Measurements from ENCODE around the gene MAMDC4.
A peak's percentile ranks its signal among the peaks of the same experiment; 100 is the strongest.

The MAMDC4 gene

DNA sequence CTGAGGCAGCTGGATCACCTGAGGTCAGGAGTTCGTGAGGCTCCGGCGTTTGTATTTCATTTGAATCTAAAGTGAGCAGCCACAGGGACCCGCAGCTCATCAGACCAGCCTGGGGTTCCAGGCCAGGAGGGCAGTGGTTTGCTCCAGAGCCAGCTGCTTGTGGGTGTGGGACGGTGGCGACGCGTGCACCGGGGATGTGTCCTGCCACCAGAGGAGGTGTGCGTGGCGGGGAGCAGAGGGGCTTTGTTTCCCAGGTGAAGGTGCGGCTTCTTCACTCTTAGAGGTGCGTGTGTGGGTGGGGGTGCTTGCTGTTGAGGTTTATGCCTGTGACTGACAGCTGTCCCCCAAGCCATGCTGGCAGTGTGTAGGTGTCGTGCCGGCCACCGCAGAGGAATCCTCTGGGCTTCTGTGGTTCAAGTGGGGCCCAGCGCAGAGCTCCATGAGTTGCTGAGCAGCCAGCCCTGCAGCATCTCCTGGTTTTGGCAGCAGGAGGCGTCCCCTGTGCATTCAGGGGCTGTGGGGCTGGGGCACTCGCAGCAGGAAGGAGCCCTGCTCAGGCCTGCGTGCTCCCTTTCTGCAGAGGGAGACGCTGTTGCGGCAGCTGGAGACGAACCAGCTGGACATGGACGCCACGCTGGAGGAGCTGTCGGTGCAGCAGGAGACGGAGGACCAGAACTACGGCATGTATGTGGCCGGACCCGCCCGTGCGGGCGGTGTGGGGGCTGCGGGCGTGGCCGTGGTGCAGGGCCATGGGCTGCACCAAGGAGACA is 16.8 kb upstream of the MAMDC4 start:
- Histone ChIP-seq H3K27me3 (ENCODE audit: control insufficient read depth in 3 of 3, insufficient read depth in 3 of 3, low read depth in 1 of 3, low read length in 3 of 3) (no peaks in the 10 kb centered on the region), H3K4ac (ENCODE audit: low read length) (no peak overlapping the region), H2AFZ (ENCODE audit: low read length) (no peak overlapping the region), H2AK5ac (ENCODE audit: low read depth, low read length) (no peak overlapping the region), H3K4me2 (ENCODE audit: insufficient read depth, low read length, poor library complexity, severe bottlenecking) (no peak overlapping the region), H3K23ac (ENCODE audit: low read depth, low read length, poor library complexity) (peak overlapping the region; percentile 93), H3K27ac (replicated peaks; ENCODE audit: low read length) (no peak overlapping the region), H3K14ac (ENCODE audit: low read length) (no peak overlapping the region), H2BK5ac (ENCODE audit: low read length) (peak overlapping the region; percentile 46), H3K9me3 (replicated peaks in 1 of 2; ENCODE audit: control insufficient read depth in 2 of 2, insufficient read depth in 1 of 2, low read depth in 1 of 2, low read length in 2 of 2) (no peaks in the 10 kb centered on the region), H3K4me3 (ENCODE audit: low read length in 2 of 2) (peak overlapping the region in 1 of 2 donors; percentile 46), H3K4me1 (ENCODE audit: control insufficient read depth in 2 of 2, insufficient read depth in 1 of 2, low read depth in 1 of 2, low read length in 2 of 2) (peaks cover 3 to 9% of the 10 kb centered on the region in 2 donors), H2BK15ac (ENCODE audit: low read length) (no peak overlapping the region), H2BK12ac (ENCODE audit: low read length) (no peak overlapping the region), H3K79me1 (ENCODE audit: low read depth, low read length) (peaks cover 7% of the 10 kb centered on the region), H4K8ac (ENCODE audit: low read depth, low read length) (no peak overlapping the region), H4K91ac (ENCODE audit: low read depth, low read length, poor library complexity) (no peak overlapping the region), H3K9ac (ENCODE audit: low read depth, low read length, poor library complexity) (no peak overlapping the region), H3K18ac (ENCODE audit: low read length) (peak overlapping the region; percentile 57), H2BK120ac (ENCODE audit: low read depth, low read length) (no peak overlapping the region), H3K36me3 (replicated peaks in 1 of 2; ENCODE audit: control insufficient read depth in 2 of 2, insufficient read depth in 2 of 2, low read length in 2 of 2) (peaks cover 37 to 81% of the 10 kb centered on the region in 2 donors)
- no CpG with 5 or more reads among the region's 36 CpGs for WGBS, 2 donors (ENCODE audit: extremely low coverage in 2 of 2, insufficient read length in 2 of 2, insufficient replicate concordance in 1 of 2)
- DNase-seq (ENCODE audit: low spot score): no peak

DNA sequence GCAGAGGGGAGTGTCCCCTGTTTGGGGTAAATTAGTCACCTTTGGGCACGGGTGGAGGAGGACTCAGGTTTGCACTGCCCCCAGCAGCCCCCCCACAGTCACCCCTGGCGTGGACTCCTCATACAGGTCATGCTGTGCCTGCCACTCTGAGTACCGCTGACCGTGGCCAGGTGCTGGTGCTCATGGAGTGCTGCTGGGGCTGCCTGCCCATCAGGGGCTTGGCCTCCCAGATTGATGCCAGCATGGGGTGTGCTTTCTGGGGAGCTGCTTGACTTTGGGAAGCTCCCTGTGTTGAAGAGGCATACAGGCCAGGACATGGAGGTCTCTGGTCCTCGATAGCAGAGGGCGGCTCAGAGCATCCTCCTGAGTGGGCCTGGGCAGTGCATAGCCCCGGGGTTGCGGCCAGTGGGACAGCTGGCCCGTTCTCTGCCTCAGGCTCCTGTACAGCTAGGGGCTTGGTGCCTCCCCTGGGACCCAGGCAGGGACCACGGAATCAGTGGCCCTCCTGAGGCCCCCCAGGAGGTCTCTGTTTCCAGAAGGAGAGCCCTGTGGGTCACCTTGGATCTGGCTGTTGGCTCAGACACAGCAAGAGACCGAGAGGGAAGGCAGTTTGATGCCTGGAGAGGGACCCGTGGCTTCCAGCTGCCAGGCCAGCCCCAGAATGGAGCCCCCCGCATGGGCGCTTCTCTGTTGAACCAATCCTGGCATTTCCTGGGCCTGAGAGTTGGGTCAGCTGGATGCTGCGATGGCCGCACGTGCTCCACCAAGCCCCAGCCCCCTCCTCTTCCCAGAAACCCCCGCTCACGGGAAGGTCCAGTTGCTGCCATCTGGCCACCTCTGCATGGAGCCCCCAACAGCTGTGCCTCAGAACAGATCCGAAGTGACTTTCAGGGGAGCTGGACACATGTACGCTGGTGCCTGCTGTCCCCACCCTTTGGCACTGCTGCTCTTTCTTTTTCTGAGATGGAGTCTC is 15.9 kb upstream of the MAMDC4 start:
- Histone ChIP-seq H3K79me1 (ENCODE audit: low read depth, low read length) (peaks cover 9% of the 10 kb centered on the region), H2BK15ac (ENCODE audit: low read length) (no peak overlapping the region), H3K18ac (ENCODE audit: low read length) (no peak overlapping the region), H3K4me1 (ENCODE audit: control insufficient read depth in 2 of 2, insufficient read depth in 1 of 2, low read depth in 1 of 2, low read length in 2 of 2) (peaks cover 12 to 17% of the 10 kb centered on the region in 2 donors), H3K9ac (ENCODE audit: low read depth, low read length, poor library complexity) (no peak overlapping the region), H2BK120ac (ENCODE audit: low read depth, low read length) (no peak overlapping the region), H2AFZ (ENCODE audit: low read length) (no peak overlapping the region), H4K91ac (ENCODE audit: low read depth, low read length, poor library complexity) (no peak overlapping the region), H3K4ac (ENCODE audit: low read length) (no peak overlapping the region), H3K23ac (ENCODE audit: low read depth, low read length, poor library complexity) (peak overlapping the region; percentile 93), H2AK5ac (ENCODE audit: low read depth, low read length) (no peak overlapping the region), H3K4me2 (ENCODE audit: insufficient read depth, low read length, poor library complexity, severe bottlenecking) (no peak overlapping the region), H4K8ac (ENCODE audit: low read depth, low read length) (no peak overlapping the region), H3K4me3 (ENCODE audit: low read length in 2 of 2) (no peak overlapping the region), H3K36me3 (replicated peaks in 1 of 2; ENCODE audit: control insufficient read depth in 2 of 2, insufficient read depth in 2 of 2, low read length in 2 of 2) (peaks cover 29 to 80% of the 10 kb centered on the region in 2 donors), H2BK5ac (ENCODE audit: low read length) (peak overlapping the region; percentile 46), H3K9me3 (replicated peaks in 1 of 2; ENCODE audit: control insufficient read depth in 2 of 2, insufficient read depth in 1 of 2, low read depth in 1 of 2, low read length in 2 of 2) (no peaks in the 10 kb centered on the region), H3K14ac (ENCODE audit: low read length) (no peak overlapping the region), H2BK12ac (ENCODE audit: low read length) (no peak overlapping the region), H3K27me3 (ENCODE audit: control insufficient read depth in 3 of 3, insufficient read depth in 3 of 3, low read depth in 1 of 3, low read length in 3 of 3) (no peaks in the 10 kb centered on the region), H3K27ac (replicated peaks; ENCODE audit: low read length) (no peak overlapping the region)
- DNase-seq (ENCODE audit: low spot score): no peak
- WGBS, 2 donors (ENCODE audit: extremely low coverage in 2 of 2, insufficient read length in 2 of 2, insufficient replicate concordance in 1 of 2): no CpG with 5 or more reads among the region's 21 CpGs

DNA sequence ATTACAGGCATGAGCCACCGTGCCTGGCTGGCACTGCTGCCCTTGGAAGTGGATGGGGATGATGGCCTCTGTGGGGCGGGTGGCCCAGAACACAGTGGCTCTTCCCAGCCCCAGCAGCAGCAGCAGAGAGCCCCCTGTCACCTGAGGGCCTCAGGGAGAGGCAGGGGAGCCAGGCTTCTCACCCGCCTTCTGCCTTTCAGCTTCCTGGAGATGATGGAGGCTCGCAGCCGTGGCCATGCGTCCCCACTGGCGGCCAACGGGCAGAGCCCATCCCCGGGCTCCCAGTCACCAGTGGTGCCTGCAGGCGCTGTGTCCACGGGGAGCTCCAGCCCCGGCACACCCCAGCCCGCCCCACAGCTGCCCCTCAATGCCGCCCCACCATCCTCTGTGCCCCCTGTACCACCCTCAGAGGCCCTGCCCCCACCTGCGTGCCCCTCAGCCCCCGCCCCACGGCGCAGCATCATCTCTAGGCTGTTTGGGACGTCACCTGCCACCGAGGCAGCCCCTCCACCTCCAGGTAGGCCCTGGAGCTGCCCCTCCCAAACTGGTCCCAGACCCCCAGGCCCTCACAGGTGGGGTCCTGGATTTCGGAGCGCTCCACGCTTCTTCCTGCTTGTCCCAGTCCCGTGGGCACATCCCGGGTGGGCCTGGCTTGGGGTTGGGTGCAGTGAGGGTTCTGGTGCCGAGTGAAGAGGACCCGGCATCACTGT is 14.8 kb upstream of the MAMDC4 start:
- Histone ChIP-seq H2BK5ac (ENCODE audit: low read length) (no peak overlapping the region), H3K4me2 (ENCODE audit: insufficient read depth, low read length, poor library complexity, severe bottlenecking) (no peak overlapping the region), H3K4ac (ENCODE audit: low read length) (no peak overlapping the region), H3K18ac (ENCODE audit: low read length) (peak overlapping the region; percentile 48), H3K36me3 (replicated peaks in 1 of 2; ENCODE audit: control insufficient read depth in 2 of 2, insufficient read depth in 2 of 2, low read length in 2 of 2) (peaks cover 19 to 69% of the 10 kb centered on the region in 2 donors), H3K9ac (ENCODE audit: low read depth, low read length, poor library complexity) (no peak overlapping the region), H2BK120ac (ENCODE audit: low read depth, low read length) (no peak overlapping the region), H4K8ac (ENCODE audit: low read depth, low read length) (no peak overlapping the region), H3K4me1 (ENCODE audit: control insufficient read depth in 2 of 2, insufficient read depth in 1 of 2, low read depth in 1 of 2, low read length in 2 of 2) (peaks cover 23 to 25% of the 10 kb centered on the region in 2 donors), H3K4me3 (ENCODE audit: low read length in 2 of 2) (no peak overlapping the region), H2AK5ac (ENCODE audit: low read depth, low read length) (no peak overlapping the region), H3K27me3 (ENCODE audit: control insufficient read depth in 3 of 3, insufficient read depth in 3 of 3, low read depth in 1 of 3, low read length in 3 of 3) (no peaks in the 10 kb centered on the region), H3K23ac (ENCODE audit: low read depth, low read length, poor library complexity) (peak overlapping the region; percentile 80), H3K79me1 (ENCODE audit: low read depth, low read length) (peaks cover 10% of the 10 kb centered on the region), H2AFZ (ENCODE audit: low read length) (no peak overlapping the region), H2BK15ac (ENCODE audit: low read length) (no peak overlapping the region), H2BK12ac (ENCODE audit: low read length) (no peak overlapping the region), H4K91ac (ENCODE audit: low read depth, low read length, poor library complexity) (no peak overlapping the region), H3K14ac (ENCODE audit: low read length) (no peak overlapping the region), H3K27ac (replicated peaks; ENCODE audit: low read length) (no peak overlapping the region), H3K9me3 (replicated peaks in 1 of 2; ENCODE audit: control insufficient read depth in 2 of 2, insufficient read depth in 1 of 2, low read depth in 1 of 2, low read length in 2 of 2) (no peaks in the 10 kb centered on the region)
- no peak for DNase-seq (ENCODE audit: low spot score)
- WGBS, 2 donors (ENCODE audit: extremely low coverage in 2 of 2, insufficient read length in 2 of 2, insufficient replicate concordance in 1 of 2): no CpG with 5 or more reads among the region's 27 CpGs
